Lower leg skin (tissue), 4 donors: ENCODE data around the gene UBTD1. TPM values are rescaled to one million over a fixed set of nuclear protein-coding genes. Genes with fewer than 3 reads are reported as not detected.
A peak's percentile ranks its signal among the peaks of the same experiment; 100 is the strongest.
"Not testable (repeated sequence)": the region's sequence is repeated elsewhere in the genome, so short reads cannot be mapped to it uniquely, and the experiment has no call there.

Experiments
- DNase-seq, 2 donors: peaks; one replicate each; pipeline ENCODE4 v3.0.0-alpha.2; 2019; ENCODE audit warnings: low spot score in 2 of 2
- H3K4me3 ChIP-seq: fragments of 200-600 bp; sonication (generic); 2 replicates; pipeline ENCODE4 v1.5.1; 2017; ENCODE audit warnings: mild to moderate bottlenecking, low read depth; ENCODE audit not compliant: poor library complexity, severe bottlenecking
- POLR2A ChIP-seq, 2 donors: fragments of 450-650 bp; IDR thresholded peaks; one replicate each; pipeline ENCODE4 v1.6.1; 2016 to 2017; ENCODE audit warnings: antibody characterized with exemption in 2 of 2, mild to moderate bottlenecking in 1 of 2, moderate library complexity in 1 of 2
- WGBS, 2 donors: methylation state at CpG; one replicate each; pipeline ENCODE4 v1.1.5; 2018; 5-methylcytosine and 5-hydroxymethylcytosine counted together
- intact Hi-C: fragments of 100-400 bp; cut with DNase I; formaldehyde crosslinking; loops from one replicate; pipeline ENCODE4 v1.15.0; 2023; ENCODE audit warnings: low total_unique reads
- total RNA-seq, 4 donors: library from RNA; depleted of rRNA; stranded (reverse); fragments of >200 nt; gene quantifications; one replicate each; pipeline ENCODE4 v1.1.0, GENCODE V29; 2016
- TF ChIP-seq, protein P1 (sequence below), 3 donors: fragments of 450-650 bp; IDR thresholded peaks; one replicate each; pipeline ENCODE4 v1.5.1; 2016; ENCODE audit warnings: antibody characterized with exemption in 3 of 3, mild to moderate bottlenecking in 3 of 3, moderate library complexity in 2 of 3

Gene UBTD1
- total RNA-seq, 4 donors from 2014 or later: 42.7 to 60.6 (median 59.6) TPM

DNA sequence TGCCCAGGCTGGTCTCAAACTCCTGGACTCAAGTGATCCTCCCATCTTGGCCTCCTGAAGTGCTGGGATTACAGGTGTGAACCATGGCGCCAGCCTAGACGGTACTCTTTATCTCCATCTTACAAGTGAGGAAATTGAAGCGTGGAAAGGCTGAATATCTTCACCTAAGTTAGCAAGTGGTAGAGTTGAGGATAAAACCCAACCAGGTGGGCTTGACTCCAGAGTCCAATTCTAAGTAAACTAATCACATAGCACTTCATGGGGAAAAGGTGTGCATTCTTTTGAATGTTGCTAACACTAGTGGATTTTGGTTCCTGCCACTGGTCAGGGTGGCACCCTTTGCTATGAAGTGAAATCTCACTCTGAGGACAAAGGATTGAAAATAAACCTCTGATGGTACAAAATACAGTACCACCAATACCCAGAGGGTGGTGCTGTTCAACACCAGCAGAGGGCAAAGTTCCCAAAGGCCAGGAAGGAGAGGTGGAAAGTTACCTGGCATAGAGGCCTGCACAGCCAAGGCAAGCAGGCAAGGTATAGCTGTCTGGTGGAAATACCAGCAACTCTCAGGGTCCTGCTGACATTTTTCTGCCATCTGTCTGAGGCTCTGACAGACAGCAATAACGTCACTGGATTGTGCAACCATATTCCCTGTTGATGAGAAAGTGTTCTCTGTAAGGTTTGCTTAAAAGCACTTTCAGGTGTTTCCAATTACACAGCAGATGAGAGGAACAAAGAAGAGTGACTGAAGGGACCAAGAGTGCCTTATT, 35.2 kb upstream of the UBTD1 start:
- WGBS, 2 donors: 70 to 71% methylated on average over 4 of the region's 4 CpGs
- DNase-seq: peak in 1 of 2 donors; percentile 43
- intact Hi-C loops: loop anchor here (10.0 kb wide), 2 partner anchors 91 to 151 kb away; no protein-coding TSS in a partner anchor
- H3K4me3 ChIP-seq: no peak overlapping the region
- no peak for TF ChIP-seq POLR2A (IDR thresholded peaks at IDR 0.05)
- TF ChIP-seq, protein P1, sequence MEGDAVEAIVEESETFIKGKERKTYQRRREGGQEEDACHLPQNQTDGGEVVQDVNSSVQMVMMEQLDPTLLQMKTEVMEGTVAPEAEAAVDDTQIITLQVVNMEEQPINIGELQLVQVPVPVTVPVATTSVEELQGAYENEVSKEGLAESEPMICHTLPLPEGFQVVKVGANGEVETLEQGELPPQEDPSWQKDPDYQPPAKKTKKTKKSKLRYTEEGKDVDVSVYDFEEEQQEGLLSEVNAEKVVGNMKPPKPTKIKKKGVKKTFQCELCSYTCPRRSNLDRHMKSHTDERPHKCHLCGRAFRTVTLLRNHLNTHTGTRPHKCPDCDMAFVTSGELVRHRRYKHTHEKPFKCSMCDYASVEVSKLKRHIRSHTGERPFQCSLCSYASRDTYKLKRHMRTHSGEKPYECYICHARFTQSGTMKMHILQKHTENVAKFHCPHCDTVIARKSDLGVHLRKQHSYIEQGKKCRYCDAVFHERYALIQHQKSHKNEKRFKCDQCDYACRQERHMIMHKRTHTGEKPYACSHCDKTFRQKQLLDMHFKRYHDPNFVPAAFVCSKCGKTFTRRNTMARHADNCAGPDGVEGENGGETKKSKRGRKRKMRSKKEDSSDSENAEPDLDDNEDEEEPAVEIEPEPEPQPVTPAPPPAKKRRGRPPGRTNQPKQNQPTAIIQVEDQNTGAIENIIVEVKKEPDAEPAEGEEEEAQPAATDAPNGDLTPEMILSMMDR (IDR thresholded peaks at IDR 0.05): peak in 1 of 3 donors; percentile 86

DNA sequence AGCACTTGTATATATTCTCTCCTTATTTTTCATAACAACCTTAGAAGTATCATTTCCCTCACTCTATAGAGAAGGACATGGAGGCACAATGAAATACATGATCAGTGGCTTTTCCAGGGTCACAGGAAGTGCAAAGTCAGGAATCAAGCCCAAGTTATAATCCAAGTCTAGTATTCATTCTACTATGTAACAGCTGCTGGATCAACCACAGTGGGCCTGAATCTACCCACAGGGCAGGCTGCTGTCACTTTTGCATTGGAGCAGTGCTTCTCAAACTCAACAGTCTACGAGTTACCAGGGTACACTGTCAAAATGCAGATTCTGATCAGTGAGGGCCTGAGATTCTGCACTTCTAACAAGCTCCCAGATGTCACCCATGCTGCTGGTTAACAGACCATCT, 34.5 kb upstream of the UBTD1 start:
- intact Hi-C loops: loop anchor here (10.0 kb wide), 2 partner anchors 91 to 151 kb away; no protein-coding TSS in a partner anchor
- TF ChIP-seq, protein P1 (IDR thresholded peaks at IDR 0.05): no peak
- no peak for TF ChIP-seq POLR2A (IDR thresholded peaks at IDR 0.05)
- WGBS, 2 donors: 33 to 53% methylated on average over 1 of the region's 1 CpG
- H3K4me3 ChIP-seq: no peak overlapping the region
- no peak for DNase-seq

DNA sequence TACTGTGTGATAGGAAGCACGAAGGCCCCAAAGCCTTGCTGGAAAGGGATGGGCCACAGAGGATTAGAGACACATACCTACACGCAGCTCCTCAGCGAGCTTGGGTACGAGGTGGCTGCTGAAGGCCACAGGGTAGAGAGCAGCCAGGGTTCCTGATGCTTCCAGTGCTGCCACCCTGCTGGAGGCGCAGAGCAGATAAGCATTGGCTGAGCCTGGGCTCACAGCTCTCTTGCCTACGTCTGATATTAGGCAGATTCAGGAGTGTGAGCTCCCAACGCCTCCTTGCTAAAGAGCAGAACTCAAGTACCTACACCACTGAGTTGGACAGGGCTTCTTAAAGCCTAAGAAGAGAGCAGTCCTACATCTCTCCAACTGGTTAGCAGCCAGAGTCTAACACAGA, 32.7 kb upstream of the UBTD1 start:
- DNase-seq: no peak
- WGBS, 2 donors: 91 to 92% methylated on average over 7 of the region's 7 CpGs
- intact Hi-C loops: loop anchor here (10.0 kb wide), 2 partner anchors 89 to 149 kb away; no protein-coding TSS in a partner anchor
- H3K4me3 ChIP-seq: no peak overlapping the region
- TF ChIP-seq, protein P1 (IDR thresholded peaks at IDR 0.05): no peak
- TF ChIP-seq POLR2A (IDR thresholded peaks at IDR 0.05): no peak

DNA sequence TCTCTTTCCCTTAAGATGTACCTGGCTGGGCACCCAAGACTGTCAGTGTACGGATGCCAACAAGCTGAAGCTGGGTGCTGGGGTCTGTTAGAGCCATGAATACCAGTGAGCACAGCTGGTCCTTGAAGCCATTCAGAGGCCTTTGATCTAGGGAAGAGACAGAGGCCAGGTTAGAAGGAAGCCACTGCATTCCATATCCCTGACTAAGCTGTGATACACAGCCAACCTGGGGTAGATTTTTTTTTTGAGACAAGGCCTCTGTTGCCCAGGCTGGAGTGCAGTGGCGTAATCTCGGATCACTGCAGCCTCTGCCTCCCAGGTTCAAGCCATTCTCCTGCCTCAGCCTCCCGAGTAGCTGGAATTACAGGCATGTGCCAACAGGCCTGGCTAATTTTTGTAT, 32.0 kb upstream of the UBTD1 start:
- intact Hi-C loops: loop anchor here (10.0 kb wide), 2 partner anchors 88 to 148 kb away; no protein-coding TSS in a partner anchor
- H3K4me3 ChIP-seq: no peak overlapping the region
- DNase-seq: no peak
- no peak for TF ChIP-seq POLR2A (IDR thresholded peaks at IDR 0.05)
- TF ChIP-seq, protein P1 (IDR thresholded peaks at IDR 0.05): no peak
- WGBS, 2 donors: 64 to 78% methylated on average over 4 of the region's 4 CpGs

DNA sequence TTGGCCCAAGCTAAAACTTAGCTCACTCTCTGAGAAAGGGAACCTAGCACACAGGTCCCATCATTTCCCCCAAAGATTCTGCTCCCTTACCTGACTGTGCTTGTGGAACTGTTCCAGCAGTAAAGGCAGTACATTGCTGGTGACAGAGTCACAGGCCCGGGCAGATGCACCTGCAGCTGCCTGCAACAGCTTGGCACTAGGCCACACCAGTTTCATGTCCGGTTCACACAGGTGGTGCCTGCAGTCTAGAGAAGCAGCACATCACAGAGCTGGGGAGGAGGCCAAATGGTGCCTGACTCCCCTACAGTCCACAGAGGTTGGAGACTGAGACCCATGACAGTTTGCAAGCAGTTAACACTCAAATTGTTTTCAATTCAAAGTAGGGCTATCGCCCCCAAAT, 30.6 kb upstream of the UBTD1 start:
- WGBS, 2 donors: 48 to 51% methylated on average over 3 of the region's 3 CpGs
- intact Hi-C loops: loop anchor here (10.0 kb wide), 2 partner anchors 87 to 147 kb away; no protein-coding TSS in a partner anchor
- no peak overlapping the region for H3K4me3 ChIP-seq
- no peak for TF ChIP-seq POLR2A (IDR thresholded peaks at IDR 0.05)
- TF ChIP-seq, protein P1 (IDR thresholded peaks at IDR 0.05): no peak
- no peak for DNase-seq

DNA sequence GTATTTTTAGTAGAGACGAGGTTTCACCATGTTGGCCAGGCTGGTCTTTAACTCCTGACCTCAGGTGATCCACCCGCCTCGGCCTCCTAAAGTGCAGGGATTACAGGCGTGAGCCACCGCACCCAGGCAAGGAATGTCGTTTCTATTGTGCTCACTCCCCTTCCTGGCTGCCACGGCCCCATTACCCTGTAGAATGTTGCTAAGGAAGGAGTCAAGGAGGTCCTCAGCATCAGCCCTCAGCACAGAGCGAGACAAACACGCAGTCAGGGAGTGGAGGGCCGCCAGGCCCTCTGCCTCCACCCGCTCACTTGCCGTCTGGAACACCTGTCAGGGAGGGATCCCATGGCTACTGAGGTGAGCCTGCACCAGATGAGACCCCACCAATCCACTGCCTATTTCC, 29.9 kb upstream of the UBTD1 start:
- WGBS, 2 donors: 86% methylated on average over 10 to 12 of the region's 12 CpGs
- not testable (repeated sequence) for H3K4me3 ChIP-seq
- intact Hi-C loops: loop anchor here (10.0 kb wide), 2 partner anchors 86 to 146 kb away; no protein-coding TSS in a partner anchor
- DNase-seq: peak in 1 of 2 donors; percentile 65
